H1 (cell line): ENCODE measurements around the gene YWHAQ. TPM values are rescaled to one million over a fixed set of nuclear protein-coding genes. Genes with fewer than 3 reads are reported as not detected.

Source experiments
- CTCF ChIA-PET: fragments of 300-600 bp; sonication (Branson Sonifier 250); formaldehyde crosslinking; loops from one replicate; lab custom pipeline; 2021; ENCODE audit not compliant: partially characterized antibody; lab: Charles Lee
- POLR2A ChIA-PET: fragments of 300-600 bp; sonication (Branson Sonifier 250); formaldehyde crosslinking; loops from one replicate; lab custom pipeline; 2021; ENCODE audit warnings: inconsistent platforms; ENCODE audit not compliant: partially characterized antibody; lab: Charles Lee
- DNase-seq, 2 experiments: peaks; one replicate each; pipeline versions ENCODE4 v3.0.0 to v3.0.0-alpha.2; 2010 to 2022; ENCODE audit warnings: low spot score in 2 of 2, low read depth in 1 of 2, mixed read lengths in 1 of 2
- FAIRE-seq: peaks from 2 replicates; lab custom pipeline; 2011; peaks lifted over from hg19 to GRCh38; lab: Jason Lieb, UNC
- H2AFZ ChIP-seq: 2 replicates; pipeline ENCODE4 v1.8.1; 2012; ENCODE audit warnings: low read length, inconsistent platforms
- H2AK5ac ChIP-seq: 2 replicates; pipeline ENCODE4 v1.6.1; 2013; ENCODE audit warnings: low read depth, low read length
- H2BK120ac ChIP-seq: replicated peaks from 2 replicates; pipeline ENCODE3; 2013; ENCODE audit warnings: low read depth, low read length, inconsistent platforms
- H2BK12ac ChIP-seq: 2 replicates; pipeline ENCODE4 v1.6.1; 2013; ENCODE audit warnings: low read depth, low read length
- H2BK15ac ChIP-seq: 2 replicates; pipeline ENCODE4 v1.6.1; 2013; ENCODE audit warnings: low read length
- H2BK20ac ChIP-seq: 2 replicates; pipeline ENCODE4 v1.6.1; 2013; ENCODE audit warnings: low read length
- H2BK5ac ChIP-seq: 2 replicates; pipeline ENCODE4 v1.6.1; 2013; ENCODE audit warnings: low read depth, low read length
- H3K14ac ChIP-seq: 2 replicates; pipeline ENCODE4 v1.6.1; 2013; ENCODE audit warnings: inconsistent platforms; ENCODE audit not compliant: insufficient read length
- H3K18ac ChIP-seq: 2 replicates; pipeline ENCODE4 v1.6.1; 2013; ENCODE audit warnings: low read length; ENCODE audit errors: extremely low read depth
- H3K23ac ChIP-seq: 2 replicates; pipeline ENCODE4 v1.6.1; 2013; ENCODE audit warnings: inconsistent platforms; ENCODE audit not compliant: insufficient read length
- H3K23me2 ChIP-seq: 2 replicates; pipeline ENCODE4 v1.6.1; 2013; ENCODE audit warnings: low read depth, low read length
- H3K27ac ChIP-seq: 2 replicates; pipeline ENCODE4 v1.6.1; 2011; ENCODE audit warnings: low read depth, low read length, inconsistent platforms
- H3K27me3 ChIP-seq, 4 experiments: replicated peaks in 1 of 4; 1 replicate in 1 of 4; 2 replicates in 3 of 4; pipeline versions ENCODE4 v1.6.1 to v1.8.1; 2011 to 2013; ENCODE audit warnings: low read length in 3 of 4, mild to moderate bottlenecking in 3 of 4, inconsistent platforms in 2 of 4, mixed read lengths in 2 of 4, moderate library complexity in 1 of 4; ENCODE audit not compliant: control insufficient read depth in 3 of 4, insufficient read depth in 3 of 4; ENCODE audit errors: extremely low read depth in 1 of 4
- H3K36me3 ChIP-seq, 4 experiments: 2 replicates each; pipeline versions ENCODE4 v1.6.1 to v1.8.1; 2011 to 2013; ENCODE audit warnings: mild to moderate bottlenecking in 4 of 4, low read length in 3 of 4, moderate library complexity in 2 of 4, control low read depth in 1 of 4, inconsistent platforms in 1 of 4; ENCODE audit not compliant: insufficient read depth in 4 of 4, control insufficient read depth in 2 of 4
- H3K4ac ChIP-seq: replicated peaks from 2 replicates; pipeline ENCODE3; 2013; ENCODE audit warnings: low read length, low read depth, mixed read lengths, inconsistent platforms; ENCODE audit not compliant: insufficient read length
- H3K4me1 ChIP-seq, 4 experiments: replicated peaks in 1 of 4; 1 replicate in 1 of 4; 2 replicates in 3 of 4; pipeline versions ENCODE4 v1.6.1 to v1.8.1; 2011 to 2013; ENCODE audit warnings: low read length in 3 of 4, inconsistent platforms in 2 of 4, mixed read lengths in 1 of 4; ENCODE audit not compliant: insufficient read depth in 4 of 4, control insufficient read depth in 3 of 4
- H3K4me2 ChIP-seq, 2 experiments: 2 replicates each; pipeline versions ENCODE4 v1.6.1 to v1.8.1; 2011 to 2013; ENCODE audit warnings: low read depth in 2 of 2, low read length in 2 of 2, control low read depth in 1 of 2, inconsistent platforms in 1 of 2, mild to moderate bottlenecking in 1 of 2; ENCODE audit not compliant: insufficient read depth in 1 of 2
- H3K4me3 ChIP-seq, 4 experiments: fragments of 200-600, 300-600 bp in 1 of 4; sonication (generic), shearing (Covaris generic), sonication (Bioruptor Twin) in 1 of 4; 2 replicates each; pipeline versions ENCODE4 v1.5.1 to v1.8.1; 2011 to 2016; ENCODE audit warnings: low read length in 4 of 4, low read depth in 3 of 4, control low read depth in 2 of 4, inconsistent platforms in 2 of 4, mild to moderate bottlenecking in 2 of 4, mixed read lengths in 1 of 4, moderate library complexity in 1 of 4; ENCODE audit not compliant: insufficient read depth in 2 of 4; ENCODE audit errors: extremely low read depth in 1 of 4
- H3K56ac ChIP-seq: replicated peaks from 2 replicates; pipeline ENCODE3; 2013; ENCODE audit warnings: low read depth, mild to moderate bottlenecking, mixed read lengths, low read length, inconsistent platforms; ENCODE audit not compliant: insufficient read length
- H3K79me1 ChIP-seq: 2 replicates; pipeline ENCODE4 v1.6.1; 2013; ENCODE audit warnings: low read depth, low read length, control low read depth
- H3K79me2 ChIP-seq, 2 experiments: 2 replicates each; pipeline versions ENCODE4 v1.6.1 to v1.8.1; 2012 to 2013; ENCODE audit warnings: low read length in 2 of 2, mild to moderate bottlenecking in 2 of 2, inconsistent platforms in 1 of 2; ENCODE audit not compliant: insufficient read depth in 2 of 2, control insufficient read depth in 1 of 2
- H3K9ac ChIP-seq, 4 experiments: replicated peaks in 1 of 4; 1 replicate in 1 of 4; 2 replicates in 3 of 4; pipeline versions ENCODE4 v1.6.1 to v1.8.1; 2011 to 2013; ENCODE audit warnings: low read depth in 3 of 4, low read length in 3 of 4, control low read depth in 2 of 4, mild to moderate bottlenecking in 2 of 4, moderate library complexity in 2 of 4, inconsistent platforms in 1 of 4; ENCODE audit errors: extremely low read depth in 1 of 4
- H3K9me3 ChIP-seq, 2 experiments: 2 replicates each; pipeline versions ENCODE4 v1.6.1 to v1.8.1; 2012 to 2013; ENCODE audit warnings: mild to moderate bottlenecking in 2 of 2, moderate library complexity in 2 of 2, control low read depth in 1 of 2, inconsistent platforms in 1 of 2, low read depth in 1 of 2, low read length in 1 of 2, mixed read lengths in 1 of 2; ENCODE audit not compliant: insufficient read depth in 2 of 2
- H4K20me1 ChIP-seq, 2 experiments: replicated peaks in 1 of 2; 2 replicates each; pipeline versions ENCODE3 to v1.8.1; 2011 to 2013; ENCODE audit warnings: inconsistent platforms in 2 of 2, low read length in 2 of 2, mild to moderate bottlenecking in 1 of 2; ENCODE audit not compliant: insufficient read depth in 2 of 2, control insufficient read depth in 1 of 2
- H4K5ac ChIP-seq: 2 replicates; pipeline ENCODE4 v1.6.1; 2013; ENCODE audit warnings: low read length, low read depth, mixed read lengths, inconsistent platforms; ENCODE audit not compliant: insufficient read length
- H4K8ac ChIP-seq: 2 replicates; pipeline ENCODE4 v1.8.0; 2013; ENCODE audit warnings: mild to moderate bottlenecking, moderate library complexity, low read length, inconsistent platforms; ENCODE audit not compliant: insufficient read depth; ENCODE audit errors: extremely low read depth
- H4K91ac ChIP-seq: replicated peaks from 2 replicates; pipeline ENCODE3; 2013; ENCODE audit warnings: low read length, mixed read lengths, inconsistent platforms; ENCODE audit not compliant: insufficient read length
- ASH2L ChIP-seq: fragments of 200-600, 300-600 bp; sonication (generic); IDR thresholded peaks from one replicate; pipeline ENCODE4 v1.7.1; 2017; ENCODE audit warnings: low read length
- MAFK ChIP-seq: IDR thresholded peaks from 2 replicates; pipeline ENCODE4 v1.6.1; 2012; ENCODE audit warnings: low read depth, mild to moderate bottlenecking, improper control_type of control experiment, low read length
- PHF8 ChIP-seq: fragments of 200-600 bp; sonication (generic); conservative IDR thresholded peaks from 2 replicates; pipeline ENCODE4 v1.7.1; 2012; ENCODE audit warnings: low read depth, mild to moderate bottlenecking, inconsistent platforms, low read length, moderate library complexity
- POLR2A ChIP-seq, 2 experiments: IDR thresholded peaks; 1 replicate in 1 of 2; 2 replicates in 1 of 2; pipeline ENCODE4 v1.6.1; 2011; ENCODE audit warnings: low read depth in 2 of 2, low read length in 2 of 2, mild to moderate bottlenecking in 2 of 2; ENCODE audit errors: control extremely low read depth in 1 of 2
- WGBS, 2 experiments: shearing (Covaris generic) in 1 of 2; methylation state at CpG; one replicate each; pipeline versions ENCODE4 v1.1.6 to v1.1.7; 2013 to 2015; ENCODE audit warnings: low lambda C conversion rate in 2 of 2, mixed read lengths in 2 of 2, inconsistent platforms in 1 of 2, low coverage in 1 of 2, missing lambda C conversion rate in 1 of 2; ENCODE audit not compliant: insufficient replicate concordance in 2 of 2, insufficient coverage in 1 of 2, insufficient read length in 1 of 2; ENCODE audit errors: extremely low coverage in 1 of 2, missing lambda C conversion rate in 1 of 2; 5-methylcytosine and 5-hydroxymethylcytosine counted together
- polyA plus RNA-seq, 7 experiments: library from polyadenylated mRNA; depleted of rRNA in 3 of 7; stranded (reverse) in 5 of 7; unstranded in 2 of 7; fragments of >200 nt in 5 of 7; fragments of 200-250 nt in 2 of 7; gene quantifications; 1 replicate in 5 of 7; 2 replicates in 1 of 7; 4 replicates in 1 of 7; pipeline versions ENCODE4 v1.2.1 to v1.2.3, GENCODE V29; 2011 to 2013; ENCODE audit warnings: missing spikeins in 2 of 7, mixed read lengths in 2 of 7
- total RNA-seq: library from RNA; stranded (reverse); fragmentation: NEBNext Ultra II Directional; extraction: Animal tissue kit (Norgen Biotek cat#: 25700); gene quantifications from 2 replicates; pipeline ENCODE4 v1.2.1, GENCODE V29; 2021

YWHAQ gene
- total and polyA plus RNA-seq, 2 of the 8 experiments (the other 6 are each of a cell fraction or from before 2014, with no cell fraction given) = 244 to 480 TPM

GRCh38 chr2:9627310-9627709 lies 3.5 kb downstream of the YWHAQ start:
- Histone ChIP-seq H4K8ac (no peak overlapping the region), H2BK15ac (no peak overlapping the region), H2AFZ (no peak overlapping the region), H3K18ac (no peak overlapping the region), H3K4ac (no peak overlapping the region), H3K9me3 (no peaks in the 10 kb centered on the region), H3K79me2 (peaks cover 50 to 78% of the 10 kb centered on the region in 2 experiments), H2BK12ac (no peak overlapping the region), H3K23ac (no peak overlapping the region), H3K79me1 (no peaks in the 10 kb centered on the region), H3K36me3 (peaks cover 0 to 41% (median 11%) of the 10 kb centered on the region in 4 experiments; a peak in 6 of 8 replicates), H2BK120ac (no peak overlapping the region), H3K27ac (no peak overlapping the region), H3K4me2 (peak overlapping the region in 1 of 2 experiments; percentile 21; a peak in 2 of 4 replicates), H3K27me3 (peaks cover 0 to 4% (median 3%) of the 10 kb centered on the region in 4 experiments; a peak in 2 of 7 replicates), H2BK5ac (no peak overlapping the region), H4K91ac (no peak overlapping the region), H3K4me3 (peak overlapping the region in 1 of 4 experiments; percentile 95; a peak in 1 of 8 replicates), H3K56ac (no peak overlapping the region), H2AK5ac (no peak overlapping the region), H3K23me2 (peaks cover 13% of the 10 kb centered on the region), H3K4me1 (peaks cover 0 to 10% (median 3%) of the 10 kb centered on the region in 4 experiments; a peak in 4 of 7 replicates), H3K14ac (no peak overlapping the region), H4K5ac (no peak overlapping the region), H4K20me1 (peaks cover 12 to 17% of the 10 kb centered on the region in 2 experiments), H2BK20ac (no peak overlapping the region), H3K9ac (no peak overlapping the region)
- WGBS, 2 experiments = 94% methylated on average over 2 of the region's 2 CpGs; no CpG with 5 or more reads in 1 of the 2 experiments
- no peak for FAIRE-seq
- no peak for TF ChIP-seq ASH2L
- no peak for TF ChIP-seq MAFK
- peak in 1 of 2 experiments; percentile 37; a peak in 1 of 3 replicates for TF ChIP-seq POLR2A (IDR thresholded peaks at IDR 0.05; ENCODE audit: control extremely low read depth in 1 of 2, low read depth in 2 of 2, low read length in 2 of 2)
- no peak for TF ChIP-seq PHF8
- no peak for DNase-seq
- CTCF ChIA-PET = no interaction called here
- POLR2A ChIA-PET = interaction anchor here (0.8 to 2.4 kb wide), 5 partner anchors 10 to 65 kb away, joined by 4 to 6 read pairs (median 4); no protein-coding TSS in a partner anchor
